Heart right ventricle (tissue), 16 donors: ENCODE results near the gene FLACC1. TPM values are rescaled to one million over a fixed set of nuclear protein-coding genes. Genes with fewer than 3 reads are reported as not detected.

Experiments used
- ATAC-seq, 8 donors: fragments of 200-7000 bp; cut with Tn5 transposase; one replicate each; pipeline ENCODE4 v1.9.1; 2020; ENCODE audit warnings: mild to moderate bottlenecking in 8 of 8, moderate library complexity in 8 of 8, moderate number of reproducible peaks in 1 of 8
- DNase-seq, 2 donors: peaks; one replicate each; pipeline ENCODE4 v3.0.0-alpha.2; 2020
- H3K27ac ChIP-seq, 10 donors: fragments of 200-600 bp; sonication (generic) in 2 of 10; one replicate each; pipeline versions ENCODE4 v1.5.0 to v1.8.0; 2020 to 2022; ENCODE audit warnings: mild to moderate bottlenecking in 3 of 10
- H3K27me3 ChIP-seq, 7 donors: fragments of 200-600 bp; one replicate each; pipeline ENCODE4 v1.8.0; 2021 to 2022; ENCODE audit warnings: mild to moderate bottlenecking in 2 of 7
- H3K36me3 ChIP-seq, 9 donors: fragments of 200-600 bp; sonication (generic) in 1 of 9; one replicate each; pipeline versions ENCODE4 v1.5.0 to v1.8.0; 2020 to 2022; ENCODE audit warnings: mild to moderate bottlenecking in 2 of 9
- H3K4me1 ChIP-seq, 9 donors: fragments of 200-600 bp; sonication (generic) in 1 of 9; one replicate each; pipeline versions ENCODE4 v1.5.0 to v1.8.0; 2020 to 2022; ENCODE audit warnings: mild to moderate bottlenecking in 4 of 9
- H3K4me3 ChIP-seq, 10 donors: fragments of 200-600 bp; sonication (generic) in 2 of 10; one replicate each; pipeline versions ENCODE4 v1.5.0 to v1.8.0; 2020 to 2022; ENCODE audit warnings: mild to moderate bottlenecking in 7 of 10, moderate library complexity in 2 of 10
- H3K9me3 ChIP-seq, 11 donors: fragments of 200-600 bp in 10 of 11; sonication (generic) in 2 of 11; one replicate each; pipeline versions ENCODE4 v1.5.0 to v1.8.0; 2013 to 2022; ENCODE audit warnings: mild to moderate bottlenecking in 2 of 11, control low read depth in 1 of 11, moderate library complexity in 1 of 11
- WGBS, 2 donors: extraction: QIAGEN DNeasy Blood & Tissue Kit; methylation state at CpG; one replicate each; pipeline ENCODE4 v1.1.7; 2013; ENCODE audit warnings: inconsistent platforms in 1 of 2; 5-methylcytosine and 5-hydroxymethylcytosine counted together
- intact Hi-C, 10 donors: fragments of 100-400 bp; cut with DNase I; formaldehyde crosslinking; loops; one replicate each; pipeline versions ENCODE4 v1.11.1 to v1.14.2; 2022
- polyA plus RNA-seq, 2 donors: library from polyadenylated mRNA; stranded (reverse); fragments of 200-250 nt; gene quantifications; one replicate each; pipeline ENCODE4 v1.2.3, GENCODE V29; 2013
- total RNA-seq, 10 donors: library from RNA; stranded (reverse); fragmentation: NEBNext Ultra II Directional in 3 of 10; extraction: Animal tissue kit (Norgen Biotek cat#: 25700) in 3 of 10; gene quantifications; one replicate each; pipeline versions ENCODE4 v1.2.1 to v1.2.4, GENCODE V29; 2021 to 2023
- TF ChIP-seq, protein P1 (sequence below), 9 donors: fragments of 200-600 bp; sonication (generic) in 2 of 9; IDR thresholded peaks; one replicate each; pipeline versions ENCODE4 v1.5.0 to v1.8.0; 2021 to 2022; ENCODE audit warnings: antibody characterized with exemption in 9 of 9, mild to moderate bottlenecking in 5 of 9, moderate library complexity in 1 of 9
- donor health status: Arrhythmogenic right ventricular cardiomyopathy.
- donor health status: ischemic (EF 13 %, LVEDD 7.1; RV severe dilation, severe dysfunction).
- donor health status: healthy with polysubstance abuse.
- donor health status: DM: no; HTN: yes; CAD: no.
- donor health status: DM: no; HTN: no; CAD: no.
- donor health status: ischemic (EF 25% LVEDD 6.9; RV normal size, moderate dysfunction).
- donor health status: ischemic (EF 25% LVEDD 5.7; RV mildly dilated, moderate dysfunction).
- donor health status: healthy.
- donor health status: DM: yes; HTN: yes; CAD: no.
- donor health status: Ischemic cardiomyopathy.
- donor health status: ischemic (EF 35%, LVEDD 5.7; RV mildly dilated, moderate dysfunction).
- donor health status: nonischemic (EF 11% LVEDD 7.7; RV severe dilation, severe dysfunction).
- donor health status: DM: yes; HTN: yes; CAD: no.
- donor health status: PGD.
- donor health status: ischemic (EF 29% LVEDD 5.4; RV normal size, mild dysfunction).
- donor health status: nonischemic (EF 23%, LVEDD 6.1; RV moderate dilation, normal function).

The FLACC1 gene
- total and polyA plus RNA-seq, 12 donors = 0.88 to 15.9 (median 7.3) TPM

GRCh38 chr2:201327678-201328077, 29.5 kb downstream of the FLACC1 start:
- ATAC-seq = no peak
- TF ChIP-seq, protein P1, sequence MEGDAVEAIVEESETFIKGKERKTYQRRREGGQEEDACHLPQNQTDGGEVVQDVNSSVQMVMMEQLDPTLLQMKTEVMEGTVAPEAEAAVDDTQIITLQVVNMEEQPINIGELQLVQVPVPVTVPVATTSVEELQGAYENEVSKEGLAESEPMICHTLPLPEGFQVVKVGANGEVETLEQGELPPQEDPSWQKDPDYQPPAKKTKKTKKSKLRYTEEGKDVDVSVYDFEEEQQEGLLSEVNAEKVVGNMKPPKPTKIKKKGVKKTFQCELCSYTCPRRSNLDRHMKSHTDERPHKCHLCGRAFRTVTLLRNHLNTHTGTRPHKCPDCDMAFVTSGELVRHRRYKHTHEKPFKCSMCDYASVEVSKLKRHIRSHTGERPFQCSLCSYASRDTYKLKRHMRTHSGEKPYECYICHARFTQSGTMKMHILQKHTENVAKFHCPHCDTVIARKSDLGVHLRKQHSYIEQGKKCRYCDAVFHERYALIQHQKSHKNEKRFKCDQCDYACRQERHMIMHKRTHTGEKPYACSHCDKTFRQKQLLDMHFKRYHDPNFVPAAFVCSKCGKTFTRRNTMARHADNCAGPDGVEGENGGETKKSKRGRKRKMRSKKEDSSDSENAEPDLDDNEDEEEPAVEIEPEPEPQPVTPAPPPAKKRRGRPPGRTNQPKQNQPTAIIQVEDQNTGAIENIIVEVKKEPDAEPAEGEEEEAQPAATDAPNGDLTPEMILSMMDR (IDR thresholded peaks at IDR 0.05) = no peak
- DNase-seq = no peak
- no peak overlapping the region for H3K27ac ChIP-seq
- H3K4me1 ChIP-seq = no peaks in the 10 kb centered on the region
- H3K4me3 ChIP-seq = no peak overlapping the region
- no peaks in the 10 kb centered on the region for H3K27me3 ChIP-seq
- intact Hi-C loops = no loop called here
- H3K36me3 ChIP-seq = peaks cover 0 to 28% (median 4%) of the 10 kb centered on the region in 9 donors
- WGBS, 2 donors = 95 to 96% methylated on average over 3 of the region's 3 CpGs
- H3K9me3 ChIP-seq = peaks cover 0 to 53% (median 9%) of the 10 kb centered on the region in 11 donors

GRCh38 chr2:201322772-201323171, 34.4 kb downstream of the FLACC1 start:
- no peak for ATAC-seq

DNA sequence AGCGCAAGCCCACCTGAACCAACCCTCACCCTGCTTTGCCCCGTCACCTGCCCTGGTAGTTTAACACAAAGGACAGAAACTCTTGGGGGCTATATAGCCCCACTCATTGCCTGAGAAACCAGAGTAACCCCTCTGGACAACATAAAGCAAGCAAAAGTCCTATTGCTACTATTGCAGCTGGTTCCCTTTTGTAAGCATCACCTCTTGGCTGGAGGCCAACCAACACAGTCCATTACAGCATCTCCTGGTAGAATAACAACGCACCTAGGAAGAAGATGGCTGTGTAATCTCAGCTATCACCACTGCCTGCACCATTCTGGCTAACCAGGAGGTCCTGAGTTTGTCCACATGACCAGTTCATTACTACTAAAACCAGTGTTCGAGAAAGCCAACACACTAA, 36.4 kb downstream of the FLACC1 start:
- H3K36me3 ChIP-seq = peaks cover 0 to 27% (median 0%) of the 10 kb centered on the region in 9 donors
- H3K4me3 ChIP-seq = no peak overlapping the region
- DNase-seq = no peak
- H3K27ac ChIP-seq = no peak overlapping the region
- intact Hi-C loops = no loop called here
- ATAC-seq = no peak
- 91 to 96% methylated on average over 4 of the region's 4 CpGs for WGBS, 2 donors
- TF ChIP-seq, protein P1 (IDR thresholded peaks at IDR 0.05) = no peak
- peaks cover 0 to 49% (median 9%) of the 10 kb centered on the region in 11 donors for H3K9me3 ChIP-seq
- H3K27me3 ChIP-seq = no peaks in the 10 kb centered on the region
- H3K4me1 ChIP-seq = no peaks in the 10 kb centered on the region

More at GRCh38 chr2:201322772-201323171, 34.4 kb downstream of the FLACC1 start:
- peaks cover 0 to 27% (median 4%) of the 10 kb centered on the region in 9 donors for H3K36me3 ChIP-seq
- H3K27me3 ChIP-seq = no peaks in the 10 kb centered on the region
- no peak overlapping the region for H3K4me3 ChIP-seq
- H3K27ac ChIP-seq = no peak overlapping the region
- TF ChIP-seq, protein P1 (IDR thresholded peaks at IDR 0.05) = no peak
- no peak for DNase-seq
- intact Hi-C loops = no loop called here
- H3K9me3 ChIP-seq = peaks cover 0 to 68% (median 11%) of the 10 kb centered on the region in 11 donors
- H3K4me1 ChIP-seq = no peaks in the 10 kb centered on the region

DNA sequence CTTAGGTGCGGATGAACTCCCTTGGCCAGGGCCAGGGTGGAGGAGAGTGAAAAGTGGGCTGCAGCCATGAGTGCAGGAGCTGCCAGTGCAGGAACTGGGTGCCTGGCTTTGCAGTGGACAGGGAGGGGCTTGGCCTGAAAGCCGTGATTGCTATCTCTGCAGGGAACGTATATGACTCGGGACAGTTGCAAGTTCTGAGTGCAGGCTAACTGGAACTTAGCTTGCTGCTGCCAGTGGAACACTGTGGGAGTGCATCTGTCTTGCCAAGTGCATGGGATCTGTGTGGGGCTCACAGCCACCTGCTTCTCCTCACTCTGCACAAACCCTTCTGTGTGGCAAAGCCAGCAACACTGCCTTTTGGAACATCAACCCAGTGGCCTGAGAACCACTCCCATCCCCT, 36.9 kb downstream of the FLACC1 start:
- intact Hi-C loops = no loop called here
- TF ChIP-seq, protein P1 (IDR thresholded peaks at IDR 0.05) = no peak
- Histone ChIP-seq H3K4me1 (no peaks in the 10 kb centered on the region), H3K9me3 (peaks cover 0 to 45% (median 9%) of the 10 kb centered on the region in 11 donors), H3K27ac (no peak overlapping the region), H3K36me3 (peaks cover 0 to 27% (median 0%) of the 10 kb centered on the region in 9 donors), H3K27me3 (no peaks in the 10 kb centered on the region), H3K4me3 (no peak overlapping the region)
- DNase-seq (no peak), ATAC-seq (no peak)
- WGBS, 2 donors = 81 to 86% methylated on average over 4 of the region's 4 CpGs
